Ishikawa (cell line): ENCODE results near the gene RNF213.

Experiments
- CEBPB ChIP-seq: IDR thresholded peaks from 2 replicates; pipeline ENCODE4 v1.6.1; 2012
- CREB1 ChIP-seq: IDR thresholded peaks from 2 replicates; pipeline ENCODE4 v1.6.1; 2012; ENCODE audit warnings: low read depth
- EGR1 ChIP-seq: IDR thresholded peaks from 2 replicates; pipeline ENCODE4 v1.6.1; 2012
- EP300 ChIP-seq: IDR thresholded peaks from 2 replicates; pipeline ENCODE4 v1.6.1; 2012; ENCODE audit warnings: borderline replicate concordance
- FOXM1 ChIP-seq: IDR thresholded peaks from 2 replicates; pipeline ENCODE4 v1.6.1; 2012; ENCODE audit warnings: low read depth, borderline replicate concordance
- NFIC ChIP-seq: IDR thresholded peaks from 2 replicates; pipeline ENCODE4 v1.6.1; 2012
- RAD21 ChIP-seq: IDR thresholded peaks from 2 replicates; pipeline ENCODE4 v1.6.1; 2012; ENCODE audit warnings: low read depth
- TAF1 ChIP-seq: IDR thresholded peaks from 2 replicates; pipeline ENCODE4 v1.6.1; 2012; ENCODE audit warnings: low read depth, mild to moderate bottlenecking
- TCF12 ChIP-seq: IDR thresholded peaks from 2 replicates; pipeline ENCODE4 v1.6.1; 2012; ENCODE audit warnings: low read depth
- TEAD4 ChIP-seq: IDR thresholded peaks from 2 replicates; pipeline ENCODE4 v1.6.1; 2012
- YY1 ChIP-seq: IDR thresholded peaks from 2 replicates; pipeline ENCODE4 v1.6.1; 2012; ENCODE audit warnings: low read depth
- ZBTB7A ChIP-seq: IDR thresholded peaks from 2 replicates; pipeline ENCODE4 v1.6.1; 2012; ENCODE audit warnings: low read depth
- TF ChIP-seq, protein P1 (sequence below): IDR thresholded peaks from 2 replicates; pipeline ENCODE4 v1.6.1; 2012; ENCODE audit warnings: low read depth, mild to moderate bottlenecking
- TF ChIP-seq, protein P2 (sequence below): IDR thresholded peaks from 2 replicates; pipeline ENCODE4 v1.6.1; 2012
- TF ChIP-seq, protein P3 (sequence below): IDR thresholded peaks from 2 replicates; pipeline ENCODE4 v1.6.1; 2012

RNF213 gene

DNA sequence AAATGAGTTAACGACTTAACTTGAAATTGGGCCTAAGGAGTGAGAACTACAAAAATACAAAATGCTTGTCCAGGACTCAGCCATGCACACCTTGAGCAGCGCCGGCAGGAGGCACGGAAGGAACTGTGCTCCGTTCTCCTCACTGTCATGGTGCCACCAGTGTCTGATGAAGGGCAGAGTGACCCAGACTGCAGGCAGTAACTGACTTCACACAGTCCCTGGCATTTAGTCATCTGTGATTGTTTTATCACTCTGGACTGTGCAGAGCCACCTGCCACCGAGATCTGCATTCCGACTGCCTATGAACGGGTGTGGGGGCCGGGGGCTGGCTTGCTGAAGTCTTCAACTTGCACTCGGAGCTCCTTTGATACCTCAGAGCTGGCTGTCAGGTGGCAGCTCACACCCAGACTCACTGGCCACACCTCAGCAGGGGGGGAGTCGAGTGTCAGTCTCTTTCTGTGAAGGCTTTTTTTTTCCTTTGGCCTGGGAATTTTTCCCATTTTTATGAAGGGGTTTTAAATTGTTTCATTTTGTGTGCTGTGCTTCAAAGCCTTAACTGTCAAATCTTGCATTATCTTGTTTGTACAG, 134.1 kb downstream of the RNF213 start:
- no peak for TF ChIP-seq CREB1
- TF ChIP-seq EGR1: no peak
- TF ChIP-seq EP300: no peak
- no peak for TF ChIP-seq FOXM1
- no peak for TF ChIP-seq YY1
- no peak for TF ChIP-seq TAF1
- no peak for TF ChIP-seq NFIC
- TF ChIP-seq TEAD4: no peak
- TF ChIP-seq, protein P1, sequence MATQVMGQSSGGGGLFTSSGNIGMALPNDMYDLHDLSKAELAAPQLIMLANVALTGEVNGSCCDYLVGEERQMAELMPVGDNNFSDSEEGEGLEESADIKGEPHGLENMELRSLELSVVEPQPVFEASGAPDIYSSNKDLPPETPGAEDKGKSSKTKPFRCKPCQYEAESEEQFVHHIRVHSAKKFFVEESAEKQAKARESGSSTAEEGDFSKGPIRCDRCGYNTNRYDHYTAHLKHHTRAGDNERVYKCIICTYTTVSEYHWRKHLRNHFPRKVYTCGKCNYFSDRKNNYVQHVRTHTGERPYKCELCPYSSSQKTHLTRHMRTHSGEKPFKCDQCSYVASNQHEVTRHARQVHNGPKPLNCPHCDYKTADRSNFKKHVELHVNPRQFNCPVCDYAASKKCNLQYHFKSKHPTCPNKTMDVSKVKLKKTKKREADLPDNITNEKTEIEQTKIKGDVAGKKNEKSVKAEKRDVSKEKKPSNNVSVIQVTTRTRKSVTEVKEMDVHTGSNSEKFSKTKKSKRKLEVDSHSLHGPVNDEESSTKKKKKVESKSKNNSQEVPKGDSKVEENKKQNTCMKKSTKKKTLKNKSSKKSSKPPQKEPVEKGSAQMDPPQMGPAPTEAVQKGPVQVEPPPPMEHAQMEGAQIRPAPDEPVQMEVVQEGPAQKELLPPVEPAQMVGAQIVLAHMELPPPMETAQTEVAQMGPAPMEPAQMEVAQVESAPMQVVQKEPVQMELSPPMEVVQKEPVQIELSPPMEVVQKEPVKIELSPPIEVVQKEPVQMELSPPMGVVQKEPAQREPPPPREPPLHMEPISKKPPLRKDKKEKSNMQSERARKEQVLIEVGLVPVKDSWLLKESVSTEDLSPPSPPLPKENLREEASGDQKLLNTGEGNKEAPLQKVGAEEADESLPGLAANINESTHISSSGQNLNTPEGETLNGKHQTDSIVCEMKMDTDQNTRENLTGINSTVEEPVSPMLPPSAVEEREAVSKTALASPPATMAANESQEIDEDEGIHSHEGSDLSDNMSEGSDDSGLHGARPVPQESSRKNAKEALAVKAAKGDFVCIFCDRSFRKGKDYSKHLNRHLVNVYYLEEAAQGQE: no peak
- TF ChIP-seq RAD21: no peak
- TF ChIP-seq, protein P2, sequence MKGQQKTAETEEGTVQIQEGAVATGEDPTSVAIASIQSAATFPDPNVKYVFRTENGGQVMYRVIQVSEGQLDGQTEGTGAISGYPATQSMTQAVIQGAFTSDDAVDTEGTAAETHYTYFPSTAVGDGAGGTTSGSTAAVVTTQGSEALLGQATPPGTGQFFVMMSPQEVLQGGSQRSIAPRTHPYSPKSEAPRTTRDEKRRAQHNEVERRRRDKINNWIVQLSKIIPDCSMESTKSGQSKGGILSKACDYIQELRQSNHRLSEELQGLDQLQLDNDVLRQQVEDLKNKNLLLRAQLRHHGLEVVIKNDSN: no peak
- TF ChIP-seq TCF12: no peak
- no peak for TF ChIP-seq CEBPB
- TF ChIP-seq ZBTB7A: no peak
- TF ChIP-seq, protein P3, sequence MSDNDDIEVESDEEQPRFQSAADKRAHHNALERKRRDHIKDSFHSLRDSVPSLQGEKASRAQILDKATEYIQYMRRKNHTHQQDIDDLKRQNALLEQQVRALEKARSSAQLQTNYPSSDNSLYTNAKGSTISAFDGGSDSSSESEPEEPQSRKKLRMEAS: no peak

DNA sequence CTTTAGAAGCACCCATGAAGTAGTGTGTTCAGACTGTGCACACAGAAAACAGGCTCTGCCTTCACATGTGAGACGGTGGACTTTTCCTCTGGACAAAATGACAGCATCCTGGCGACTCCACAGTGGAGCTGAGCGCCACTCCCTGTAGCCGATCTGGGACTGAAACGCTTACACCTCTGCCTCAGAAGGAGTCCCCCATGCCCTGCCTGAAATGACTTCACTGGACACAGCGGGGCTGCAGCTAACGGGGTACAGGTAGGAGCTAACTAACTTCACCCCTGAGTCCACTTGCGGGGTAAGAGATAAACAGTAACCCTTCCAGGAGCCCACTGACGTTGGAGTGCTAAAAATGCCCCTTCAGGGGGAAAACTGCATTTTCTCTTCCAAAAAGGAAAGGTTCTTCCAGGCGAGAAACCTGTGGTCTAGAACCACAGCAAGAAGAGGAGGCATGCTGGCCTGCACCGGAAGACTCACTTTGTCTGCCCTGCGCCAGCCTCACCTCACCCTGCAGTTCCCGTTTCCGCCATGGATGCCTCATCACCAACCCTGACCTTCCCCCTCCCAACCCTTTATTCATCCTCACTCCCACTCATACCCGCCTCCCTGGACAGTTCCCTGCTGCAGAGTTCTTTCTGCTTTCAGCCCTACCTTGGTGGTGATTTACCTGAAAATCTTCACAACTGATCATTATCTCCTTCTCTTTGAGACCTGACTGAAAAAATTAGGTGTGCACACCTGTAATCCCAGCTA, 134.9 kb downstream of the RNF213 start:
- TF ChIP-seq RAD21 (no peak), ZBTB7A (no peak), TAF1 (no peak), TCF12 (no peak), CEBPB (no peak), FOXM1 (no peak), CREB1 (no peak), NFIC (no peak), TEAD4 (no peak), YY1 (no peak), EGR1 (no peak), EP300 (no peak)
- TF ChIP-seq, protein P2: no peak
- TF ChIP-seq, protein P3: no peak
- TF ChIP-seq, protein P1: no peak

DNA sequence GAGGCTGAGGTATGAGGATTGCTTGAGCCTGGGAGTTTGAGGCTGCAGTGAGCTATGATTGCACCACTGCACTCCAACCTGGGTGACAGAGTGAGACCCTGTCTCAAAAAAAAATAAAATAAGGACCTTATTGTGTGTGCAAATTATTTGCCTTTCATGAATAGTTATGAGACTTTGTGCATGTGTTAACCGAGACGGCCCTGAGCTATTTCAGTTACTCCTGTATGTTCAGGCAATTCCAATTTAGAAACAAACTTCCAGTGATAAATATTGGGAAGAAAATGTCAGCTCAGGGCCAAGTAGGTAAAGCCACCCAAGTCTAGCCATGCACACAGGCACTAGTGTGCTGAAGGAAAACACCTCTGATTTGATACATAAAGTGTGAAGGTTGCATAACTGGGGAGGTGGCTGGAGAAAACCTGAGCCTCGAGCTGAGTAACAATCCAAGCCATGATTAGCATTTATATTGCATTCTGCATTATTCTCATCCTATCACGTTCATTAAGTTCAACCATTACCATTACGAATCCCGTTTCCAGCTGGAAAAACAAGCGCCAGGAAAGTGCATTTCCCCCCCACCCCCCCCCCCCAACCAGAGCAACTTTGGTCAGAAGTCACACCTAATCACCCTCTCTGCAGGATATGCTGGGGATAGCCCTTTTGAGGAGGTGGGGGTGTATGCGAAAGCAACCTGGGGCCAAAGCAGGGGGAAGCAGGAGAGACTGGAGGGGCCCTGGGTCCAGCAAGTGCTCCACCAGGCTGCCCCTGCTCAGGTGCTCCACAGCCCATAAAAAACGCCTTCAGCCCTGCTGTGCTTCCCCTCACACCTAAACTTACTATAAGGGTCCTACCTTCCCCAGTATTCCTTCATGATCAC, 135.7 kb downstream of the RNF213 start:
- no peak for TF ChIP-seq ZBTB7A
- no peak for TF ChIP-seq RAD21
- TF ChIP-seq EGR1: no peak
- no peak for TF ChIP-seq EP300
- TF ChIP-seq, protein P2: no peak
- no peak for TF ChIP-seq TEAD4
- TF ChIP-seq TAF1: no peak
- TF ChIP-seq FOXM1: no peak
- no peak for TF ChIP-seq CREB1
- no peak for TF ChIP-seq TCF12
- TF ChIP-seq NFIC: no peak
- no peak for TF ChIP-seq CEBPB
- TF ChIP-seq, protein P3: no peak
- TF ChIP-seq, protein P1: no peak
- no peak for TF ChIP-seq YY1
